Upper lobe of left lung (tissue), 6 donors: ENCODE measurements around the gene AFF1. TPM values are rescaled to one million over a fixed set of nuclear protein-coding genes. Genes with fewer than 3 reads are reported as not detected.

Experiments
- ATAC-seq, 2 donors: fragments of 200-7000 bp; cut with Tn5 transposase; one replicate each; pipeline ENCODE4 v1.9.1; 2022; ENCODE audit warnings: mild to moderate bottlenecking in 2 of 2, moderate library complexity in 2 of 2; ENCODE audit not compliant: low FRiP score in 2 of 2
- DNase-seq, 2 donors: peaks; one replicate each; pipeline ENCODE4 v3.0.0-alpha.2; 2019 to 2020
- H3K27ac ChIP-seq, 4 donors: fragments of 200-600 bp; sonication (generic); one replicate each; pipeline ENCODE4 v1.5.1; 2016 to 2019
- H3K27me3 ChIP-seq, 4 donors: fragments of 200-600 bp; sonication (generic); one replicate each; pipeline ENCODE4 v1.5.1; 2017 to 2019
- H3K36me3 ChIP-seq, 4 donors: fragments of 200-600 bp; sonication (generic); one replicate each; pipeline ENCODE4 v1.5.1; 2016 to 2019
- H3K4me1 ChIP-seq, 4 donors: fragments of 200-600 bp; sonication (generic); one replicate each; pipeline ENCODE4 v1.5.1; 2018 to 2019
- H3K4me3 ChIP-seq, 4 donors: fragments of 200-600 bp; sonication (generic); one replicate each; pipeline ENCODE4 v1.5.1; 2017 to 2019; ENCODE audit warnings: mild to moderate bottlenecking in 2 of 4, moderate library complexity in 1 of 4
- H3K9me3 ChIP-seq, 4 donors: fragments of 200-600 bp; sonication (generic); one replicate each; pipeline ENCODE4 v1.5.1; 2018 to 2019
- EP300 ChIP-seq, 4 donors: sonication (generic); formaldehyde crosslinking; IDR thresholded peaks; one replicate each; pipeline ENCODE4 v1.5.1; 2017; ENCODE audit warnings: antibody characterized with exemption in 4 of 4, control low read depth in 2 of 4
- POLR2A ChIP-seq, 4 donors: fragments of 450-650 bp; IDR thresholded peaks; one replicate each; pipeline ENCODE4 v1.5.1; 2016 to 2017; ENCODE audit warnings: antibody characterized with exemption in 4 of 4, mild to moderate bottlenecking in 2 of 4
- POLR2AphosphoS5 ChIP-seq, 2 donors: sonication (generic); formaldehyde crosslinking; IDR thresholded peaks; one replicate each; pipeline ENCODE4 v1.5.1; 2017; ENCODE audit warnings: antibody characterized with exemption in 2 of 2
- WGBS, 2 donors: methylation state at CpG; one replicate each; pipeline ENCODE4 v1.1.5; 2017 to 2018; 5-methylcytosine and 5-hydroxymethylcytosine counted together
- total RNA-seq, 6 donors: library from RNA; depleted of rRNA in 4 of 6; stranded (reverse); fragments of >200 nt in 4 of 6; gene quantifications; one replicate each; pipeline versions ENCODE4 v1.1.0 to v1.2.1, GENCODE V29; 2016 to 2021
- TF ChIP-seq, protein P1 (sequence below), 6 experiments: fragments of 450-650 bp in 4 of 6; fragments of 200-600 bp in 2 of 6; sonication (generic) in 2 of 6; IDR thresholded peaks; one replicate each; pipeline ENCODE4 v1.5.1; 2016 to 2019; ENCODE audit warnings: antibody characterized with exemption in 6 of 6
- donor health status: DM: no; HTN: no; CAD: no; lungs with moderate emphysema.
- donor health status: DM: no; HTN: yes; CAD: no; lungs with severe emphysema.

The AFF1 gene
- total RNA-seq, 6 donors from 2014 or later = 45.5 to 124 (median 83.9) TPM

DNA sequence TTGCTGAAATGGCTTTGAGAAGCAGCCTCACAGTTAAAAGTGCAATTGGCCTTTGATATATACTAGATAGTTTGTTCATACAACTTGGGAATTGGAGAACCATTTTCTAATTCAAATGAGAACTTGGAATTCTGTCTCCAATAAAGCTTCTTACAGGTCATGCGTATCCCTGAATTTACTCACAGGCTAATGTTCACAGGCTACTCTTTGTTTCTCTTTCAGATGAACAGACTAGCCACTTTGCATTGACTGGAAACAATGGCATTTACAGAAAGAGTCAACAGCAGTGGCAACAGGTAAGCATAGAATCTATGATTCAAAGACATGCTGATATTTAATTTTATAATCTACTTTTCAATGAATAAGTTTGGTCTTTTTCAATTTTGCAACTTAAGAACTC lies 13.5 kb downstream of the AFF1 start:
- Histone ChIP-seq H3K27ac (peak overlapping the region in 2 of 4 donors; percentile 13 to 55), H3K4me1 (peaks cover 16 to 25% (median 22%) of the 10 kb centered on the region in 4 donors), H3K27me3 (no peaks in the 10 kb centered on the region), H3K9me3 (no peaks in the 10 kb centered on the region), H3K4me3 (no peak overlapping the region), H3K36me3 (peaks cover 0 to 16% (median 4%) of the 10 kb centered on the region in 4 donors)
- WGBS, 2 donors = 65 to 81% methylated on average over 1 of the region's 1 CpG
- TF ChIP-seq POLR2A (IDR thresholded peaks at IDR 0.05) (no peak), POLR2AphosphoS5 (IDR thresholded peaks at IDR 0.05) (no peak), EP300 (IDR thresholded peaks at IDR 0.05) (no peak)
- TF ChIP-seq, protein P1, sequence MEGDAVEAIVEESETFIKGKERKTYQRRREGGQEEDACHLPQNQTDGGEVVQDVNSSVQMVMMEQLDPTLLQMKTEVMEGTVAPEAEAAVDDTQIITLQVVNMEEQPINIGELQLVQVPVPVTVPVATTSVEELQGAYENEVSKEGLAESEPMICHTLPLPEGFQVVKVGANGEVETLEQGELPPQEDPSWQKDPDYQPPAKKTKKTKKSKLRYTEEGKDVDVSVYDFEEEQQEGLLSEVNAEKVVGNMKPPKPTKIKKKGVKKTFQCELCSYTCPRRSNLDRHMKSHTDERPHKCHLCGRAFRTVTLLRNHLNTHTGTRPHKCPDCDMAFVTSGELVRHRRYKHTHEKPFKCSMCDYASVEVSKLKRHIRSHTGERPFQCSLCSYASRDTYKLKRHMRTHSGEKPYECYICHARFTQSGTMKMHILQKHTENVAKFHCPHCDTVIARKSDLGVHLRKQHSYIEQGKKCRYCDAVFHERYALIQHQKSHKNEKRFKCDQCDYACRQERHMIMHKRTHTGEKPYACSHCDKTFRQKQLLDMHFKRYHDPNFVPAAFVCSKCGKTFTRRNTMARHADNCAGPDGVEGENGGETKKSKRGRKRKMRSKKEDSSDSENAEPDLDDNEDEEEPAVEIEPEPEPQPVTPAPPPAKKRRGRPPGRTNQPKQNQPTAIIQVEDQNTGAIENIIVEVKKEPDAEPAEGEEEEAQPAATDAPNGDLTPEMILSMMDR (IDR thresholded peaks at IDR 0.05) = no peak
- DNase-seq (no peak), ATAC-seq (no peak)

DNA sequence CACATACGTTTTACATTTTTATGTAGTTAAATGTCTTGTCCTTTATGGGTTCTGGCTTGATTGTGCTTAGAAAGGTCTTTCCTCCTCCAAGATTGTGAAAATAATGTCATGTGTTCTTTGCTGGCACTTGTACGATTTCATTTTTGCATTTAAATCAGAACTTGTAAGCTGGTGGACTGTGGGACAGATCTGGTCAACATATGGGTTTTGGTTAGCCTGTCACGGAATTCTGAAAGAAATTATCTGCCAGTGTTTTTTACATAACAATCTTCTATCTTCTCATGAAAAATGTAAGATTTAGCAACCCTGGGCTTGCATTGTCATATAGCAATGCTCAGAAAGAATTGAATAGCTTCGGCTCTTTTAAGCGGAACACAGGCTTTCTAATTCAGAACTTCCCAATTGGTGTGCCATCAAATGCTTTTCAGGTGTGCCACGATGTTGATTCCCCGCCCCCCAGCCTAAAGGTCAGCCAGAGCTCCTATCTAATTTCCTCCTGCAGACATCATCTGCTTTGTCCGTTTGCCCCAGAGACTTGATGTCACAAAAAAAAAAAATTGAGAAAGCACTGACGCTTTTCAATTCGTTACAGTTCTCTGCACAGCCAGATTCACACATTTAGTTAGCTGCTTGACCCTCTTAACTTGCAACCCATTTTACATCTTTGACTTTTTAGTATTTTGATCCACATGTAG lies 16.2 kb downstream of the AFF1 start:
- Histone ChIP-seq H3K27ac (no peak overlapping the region), H3K36me3 (peaks cover 0 to 19% (median 4%) of the 10 kb centered on the region in 4 donors), H3K4me3 (no peak overlapping the region), H3K9me3 (no peaks in the 10 kb centered on the region), H3K4me1 (peaks cover 18 to 24% (median 22%) of the 10 kb centered on the region in 4 donors), H3K27me3 (no peaks in the 10 kb centered on the region)
- no peak for ATAC-seq
- WGBS, 2 donors = 78 to 81% methylated on average over 10 of the region's 10 CpGs
- TF ChIP-seq EP300 (IDR thresholded peaks at IDR 0.05) = no peak
- TF ChIP-seq POLR2AphosphoS5 (IDR thresholded peaks at IDR 0.05) = no peak
- DNase-seq = no peak

DNA sequence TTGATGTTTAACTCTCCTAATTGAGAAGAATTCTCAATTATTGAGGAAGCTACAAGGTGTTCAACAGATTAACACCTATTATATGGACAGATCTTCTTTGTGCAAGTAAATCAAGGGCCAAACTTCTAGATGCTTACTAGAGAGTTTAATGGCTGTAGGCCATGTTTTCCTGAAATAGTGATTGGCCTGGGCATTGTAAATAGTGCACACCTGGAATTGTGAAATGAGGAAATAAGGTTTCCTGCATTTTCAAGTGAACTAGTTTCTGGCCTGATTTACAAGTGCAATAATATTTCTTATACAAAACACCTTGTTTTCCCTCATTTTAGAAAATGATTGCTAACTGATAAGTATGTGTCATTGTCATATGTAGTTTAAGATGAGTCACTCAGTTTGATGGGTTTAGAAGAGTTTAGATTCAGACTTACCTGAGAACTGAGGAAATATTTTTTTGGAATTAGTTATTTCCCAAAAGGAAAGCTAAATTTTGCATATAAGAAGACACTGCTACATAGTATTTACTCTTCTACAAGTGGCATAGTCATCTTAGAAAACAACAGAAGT lies 21.2 kb downstream of the AFF1 start:
- ATAC-seq = no peak
- no peaks in the 10 kb centered on the region for H3K27me3 ChIP-seq
- H3K9me3 ChIP-seq = no peaks in the 10 kb centered on the region
- no peak for DNase-seq
- H3K36me3 ChIP-seq = peaks cover 0 to 7% (median 0%) of the 10 kb centered on the region in 4 donors
- H3K27ac ChIP-seq = no peak overlapping the region
- no peak overlapping the region for H3K4me3 ChIP-seq
- TF ChIP-seq POLR2AphosphoS5 (IDR thresholded peaks at IDR 0.05) = no peak
- no peak for TF ChIP-seq EP300 (IDR thresholded peaks at IDR 0.05)
- TF ChIP-seq, protein P1 (IDR thresholded peaks at IDR 0.05) = no peak
- TF ChIP-seq POLR2A (IDR thresholded peaks at IDR 0.05) = no peak
- H3K4me1 ChIP-seq = peaks cover 28 to 44% (median 30%) of the 10 kb centered on the region in 4 donors

DNA sequence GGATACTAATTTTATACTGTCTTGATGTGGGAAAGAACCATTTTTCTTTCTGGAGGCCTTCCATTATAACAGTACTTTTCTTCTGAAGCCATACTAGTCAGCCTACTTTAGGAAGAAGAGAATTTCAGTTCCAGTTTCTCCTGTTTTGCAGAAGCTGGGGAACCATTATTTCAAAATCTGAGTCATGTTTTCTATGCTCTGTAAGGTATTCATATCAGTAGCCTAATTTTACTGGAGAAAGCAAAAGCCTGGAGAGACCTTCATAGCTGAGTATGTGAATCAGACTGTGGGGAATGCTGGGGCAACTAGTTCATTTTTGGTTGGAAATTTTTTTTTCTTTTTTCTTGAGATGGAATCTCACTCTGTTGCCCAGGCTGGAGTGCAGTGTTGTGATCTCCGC lies 22.4 kb downstream of the AFF1 start:
- H3K36me3 ChIP-seq = peaks cover 0 to 4% (median 0%) of the 10 kb centered on the region in 4 donors
- no peaks in the 10 kb centered on the region for H3K27me3 ChIP-seq
- no peak overlapping the region for H3K4me3 ChIP-seq
- no peaks in the 10 kb centered on the region for H3K9me3 ChIP-seq
- DNase-seq = no peak
- peak in 1 of 2 donors; percentile 47 for ATAC-seq
- 100% methylated on average over 1 of the region's 1 CpG for WGBS, 2 donors
- TF ChIP-seq, protein P1 (IDR thresholded peaks at IDR 0.05) = no peak
- TF ChIP-seq POLR2A (IDR thresholded peaks at IDR 0.05) (no peak), POLR2AphosphoS5 (IDR thresholded peaks at IDR 0.05) (no peak), EP300 (IDR thresholded peaks at IDR 0.05) (no peak)
- H3K27ac ChIP-seq = no peak overlapping the region
- H3K4me1 ChIP-seq = peaks cover 37 to 52% (median 40%) of the 10 kb centered on the region in 4 donors

DNA sequence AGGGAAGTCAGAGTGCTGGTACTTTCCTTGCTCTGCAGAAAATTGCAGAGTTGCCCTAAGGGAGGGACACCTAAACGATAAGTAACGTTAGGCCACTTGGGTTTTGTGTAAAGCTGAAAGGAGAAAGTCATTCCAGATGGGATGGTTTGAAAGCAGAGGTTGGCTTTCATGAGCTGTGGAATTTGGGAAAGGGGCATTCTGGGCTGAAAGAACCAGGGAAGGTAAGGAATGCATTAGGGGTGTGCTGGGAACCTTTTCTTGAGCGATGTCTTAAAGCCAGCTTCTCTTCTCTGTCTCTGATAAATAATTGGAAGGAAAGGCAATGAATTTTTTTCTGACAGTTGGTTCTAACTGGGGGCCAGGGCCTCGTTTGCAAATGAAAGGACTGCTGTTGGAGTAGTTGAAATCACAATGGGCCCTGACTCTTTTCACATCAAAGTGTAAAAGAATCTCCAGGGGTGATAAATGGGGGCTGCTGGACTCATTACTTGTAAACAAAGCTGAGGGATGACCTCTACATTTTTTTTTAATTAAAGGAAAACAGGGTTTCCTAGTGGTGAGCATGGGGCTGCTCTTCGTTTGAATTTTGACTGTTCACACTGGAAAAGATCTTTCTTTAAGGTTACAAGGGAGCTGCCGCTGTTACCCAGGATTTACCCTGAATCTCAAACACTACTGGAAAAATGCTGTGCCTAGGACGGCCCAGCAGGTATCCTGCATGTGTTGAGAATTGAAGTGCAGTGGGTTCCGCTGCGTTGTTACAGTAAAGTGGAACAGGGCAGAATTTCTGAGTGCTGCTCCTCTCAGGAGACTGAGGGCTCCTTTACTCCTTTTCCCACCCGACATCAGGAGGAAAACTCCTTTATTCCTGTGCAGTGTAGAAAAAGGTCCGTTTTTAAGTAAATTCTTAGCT lies 25.0 kb downstream of the AFF1 start:
- Histone ChIP-seq H3K36me3 (no peaks in the 10 kb centered on the region), H3K4me1 (peaks cover 37 to 52% (median 42%) of the 10 kb centered on the region in 4 donors), H3K4me3 (no peak overlapping the region), H3K27me3 (no peaks in the 10 kb centered on the region), H3K9me3 (no peaks in the 10 kb centered on the region), H3K27ac (peak overlapping the region in 3 of 4 donors; percentile 13 to 57 (median 57))
- WGBS, 2 donors = 63 to 67% methylated on average over 11 of the region's 11 CpGs
- no peak for DNase-seq
- ATAC-seq = no peak
- TF ChIP-seq EP300 (IDR thresholded peaks at IDR 0.05) (no peak), POLR2A (IDR thresholded peaks at IDR 0.05) (no peak), POLR2AphosphoS5 (IDR thresholded peaks at IDR 0.05) (no peak)
- TF ChIP-seq, protein P1 (IDR thresholded peaks at IDR 0.05) = no peak
